Endothelial cell of umbilical vein (primary cell): Measurements from ENCODE around the gene KIAA1191. TPM values are rescaled to one million over a fixed set of nuclear protein-coding genes. Genes with fewer than 3 reads are reported as not detected.

Experiments used
- BruUV-seq: library from RNA; stranded (reverse); fragments of 400-500 nt; replicated peaks from 2 replicates; lab custom pipeline; 2021; lab: Mats Ljungman, UMichigan
- CTCF ChIA-PET: fragments of 300-600, 350-600 bp; sonication (Branson Sonifier 250); formaldehyde crosslinking; loops from one replicate; lab custom pipeline; 2021; ENCODE audit warnings: antibody characterized with exemption, inconsistent platforms; lab: Charles Lee
- POLR2A ChIA-PET: fragments of 300-600, 350-600 bp; sonication (Branson Sonifier 250); formaldehyde crosslinking; loops from one replicate; lab custom pipeline; 2021; ENCODE audit warnings: antibody characterized with exemption, inconsistent platforms; lab: Charles Lee
- DNase-seq: peaks from one replicate; pipeline ENCODE4 v3.0.0-alpha.2; 2011; ENCODE audit warnings: low read depth, low spot score
- FAIRE-seq: peaks from 2 replicates; lab custom pipeline; 2011; peaks lifted over from hg19 to GRCh38; lab: Jason Lieb, UNC
- H2AFZ ChIP-seq: 2 replicates; pipeline ENCODE4 v1.6.0; 2012; ENCODE audit warnings: low read depth, low read length, control low read depth, inconsistent platforms
- H3K27ac ChIP-seq: 2 replicates; pipeline ENCODE4 v1.5.1; 2011; ENCODE audit warnings: low read depth, mild to moderate bottlenecking, control low read depth, low read length, moderate library complexity; ENCODE audit not compliant: insufficient read depth
- H3K27me3 ChIP-seq, 2 experiments: 2 replicates each; pipeline versions ENCODE4 v1.6.0 to v1.6.1; 2011; ENCODE audit warnings: low read length in 2 of 2, mixed read lengths in 1 of 2; ENCODE audit not compliant: control insufficient read depth in 2 of 2, insufficient read depth in 2 of 2
- H3K36me3 ChIP-seq, 2 experiments: 2 replicates in 1 of 2; 3 replicates in 1 of 2; pipeline ENCODE4 v1.5.1; 2011; ENCODE audit warnings: low read length in 2 of 2, mild to moderate bottlenecking in 1 of 2, moderate library complexity in 1 of 2; ENCODE audit not compliant: control insufficient read depth in 2 of 2, insufficient read depth in 2 of 2; ENCODE audit errors: extremely low read depth in 1 of 2
- H3K4me1 ChIP-seq: 3 replicates; pipeline ENCODE4 v1.5.1; 2011; ENCODE audit warnings: mild to moderate bottlenecking, low read length; ENCODE audit not compliant: control insufficient read depth, insufficient read depth; ENCODE audit errors: extremely low read depth
- H3K4me2 ChIP-seq: 2 replicates; pipeline ENCODE4 v1.6.1; 2011; ENCODE audit warnings: low read length, control low read depth, mixed read lengths; ENCODE audit not compliant: insufficient read depth
- H3K4me3 ChIP-seq, 3 experiments: fragments of 200-600 bp in 1 of 3; sonication (generic), shearing (Covaris generic) in 1 of 3; replicated peaks in 1 of 3; 2 replicates each; pipeline ENCODE4 v1.5.1; 2011 to 2016; ENCODE audit warnings: control low read depth in 3 of 3, low read length in 3 of 3, mild to moderate bottlenecking in 2 of 3, inconsistent platforms in 1 of 3, low read depth in 1 of 3, moderate library complexity in 1 of 3; ENCODE audit not compliant: insufficient read depth in 1 of 3
- H3K79me2 ChIP-seq: 2 replicates; pipeline ENCODE4 v1.6.0; 2012; ENCODE audit warnings: low read length, inconsistent platforms; ENCODE audit not compliant: control insufficient read depth, insufficient read depth
- H3K9ac ChIP-seq: replicated peaks from 2 replicates; pipeline ENCODE3; 2011; ENCODE audit warnings: low read length, control low read depth; ENCODE audit not compliant: insufficient read depth; ENCODE audit errors: extremely low read depth
- H3K9me1 ChIP-seq: replicated peaks from 3 replicates; pipeline ENCODE4 v1.6.0; 2011; ENCODE audit warnings: mild to moderate bottlenecking, low read length; ENCODE audit not compliant: control insufficient read depth, insufficient read depth; ENCODE audit errors: extremely low read depth
- H3K9me3 ChIP-seq: replicated peaks from 2 replicates; pipeline ENCODE4 v1.5.1; 2012; ENCODE audit warnings: low read length, inconsistent platforms; ENCODE audit not compliant: control insufficient read depth, insufficient read depth
- H4K20me1 ChIP-seq: replicated peaks from 2 replicates; pipeline ENCODE3; 2011; ENCODE audit warnings: mild to moderate bottlenecking, low read length; ENCODE audit not compliant: control insufficient read depth, insufficient read depth; ENCODE audit errors: extremely low read depth
- CTCF ChIP-seq, 2 donors: IDR thresholded peaks; 1 replicate in 1 of 2; 2 replicates in 1 of 2; pipeline ENCODE4 v1.5.1; 2011; ENCODE audit warnings: low read length in 2 of 2, mild to moderate bottlenecking in 2 of 2, moderate library complexity in 2 of 2, control low read depth in 1 of 2, inconsistent platforms in 1 of 2, low read depth in 1 of 2; ENCODE audit not compliant: insufficient read depth in 1 of 2; ENCODE audit errors: extremely low read depth in 1 of 2
- GATA2 ChIP-seq: IDR thresholded peaks from 2 replicates; pipeline ENCODE4 v1.7.0; 2011; ENCODE audit warnings: low read depth, mild to moderate bottlenecking, moderate library complexity, mixed read lengths, low read length; ENCODE audit not compliant: insufficient read length, insufficient read depth
- JUN ChIP-seq: IDR thresholded peaks from 2 replicates; pipeline ENCODE4 v1.6.1; 2011; ENCODE audit warnings: borderline replicate concordance, low read depth; ENCODE audit not compliant: insufficient read length, insufficient read depth
- MAX ChIP-seq: IDR thresholded peaks from 2 replicates; pipeline ENCODE4 v1.6.1; 2011; ENCODE audit not compliant: insufficient read depth, insufficient read length
- POLR2A ChIP-seq: IDR thresholded peaks from 2 replicates; pipeline ENCODE4 v1.6.1; 2012; ENCODE audit warnings: low read depth, mild to moderate bottlenecking, control low read depth, low read length
- POLR2AphosphoS5 ChIP-seq: IDR thresholded peaks from 2 replicates; pipeline ENCODE4 v1.6.1; 2012; ENCODE audit warnings: low read depth, mild to moderate bottlenecking, control low read depth, low read length, moderate library complexity; ENCODE audit not compliant: insufficient read depth
- dilution Hi-C: fragments of 300-500 bp; cut with MboI; formaldehyde crosslinking; loops from one replicate; pipeline ENCODE4 v1.15.0; 2019; ENCODE audit warnings: low sequenced_read_pairs; ENCODE audit not compliant: extremely low pct_ligation_motif_present
- intact Hi-C: fragments of 100-400 bp; cut with micrococcal nuclease; formaldehyde crosslinking; loops from one replicate; pipeline ENCODE4 v1.10.0; 2022
- polyA plus RNA-seq, 4 experiments: library from polyadenylated mRNA; depleted of rRNA in 3 of 4; stranded (reverse) in 3 of 4; unstranded in 1 of 4; fragments of >200 nt; gene quantifications; 2 replicates each; pipeline versions ENCODE4 v1.2.1 to v1.2.3, GENCODE V29; 2011 to 2012; ENCODE audit warnings: missing spikeins in 1 of 4
- total RNA-seq: library from RNA; stranded (reverse); gene quantifications from 2 replicates; pipeline ENCODE4 v1.2.3, GENCODE V29; 2021

Gene KIAA1191
- total and polyA plus RNA-seq, 2 donors (not counting 3 experiments of a cell fraction or from before 2014, with no cell fraction given), result 114 to 116 TPM

GRCh38 chr5:176406436-176407052 lies 45.0 kb upstream of the KIAA1191 start:
- dilution Hi-C loops, result no loop called here
- H3K27ac ChIP-seq, result no peak overlapping the region
- no peaks in the 10 kb centered on the region for H4K20me1 ChIP-seq
- POLR2A ChIA-PET, result no interaction called here
- intact Hi-C loops, result no loop called here
- no peak overlapping the region for H3K4me2 ChIP-seq
- H3K4me1 ChIP-seq, result no peaks in the 10 kb centered on the region
- no peaks in the 10 kb centered on the region for H3K9me3 ChIP-seq
- no peak overlapping the region for H2AFZ ChIP-seq
- no peak for FAIRE-seq
- H3K9me1 ChIP-seq, result no peaks in the 10 kb centered on the region
- peaks cover 1% of the 10 kb centered on the region for H3K79me2 ChIP-seq
- no peak overlapping the region for H3K9ac ChIP-seq
- no peak for TF ChIP-seq CTCF (IDR thresholded peaks at IDR 0.05; ENCODE audit: extremely low read depth in 1 of 2, insufficient read depth in 1 of 2, low read depth in 1 of 2, low read length in 2 of 2)
- no peak for TF ChIP-seq MAX
- no peak for TF ChIP-seq POLR2A
- no peak for TF ChIP-seq JUN
- TF ChIP-seq GATA2, result no peak
- TF ChIP-seq POLR2AphosphoS5, result no peak
- no peak for DNase-seq
- peaks cover 3 to 13% of the 10 kb centered on the region in 2 experiments for H3K36me3 ChIP-seq
- no TSS peak for BruUV-seq
- H3K27me3 ChIP-seq, result no peaks in the 10 kb centered on the region
- CTCF ChIA-PET, result interaction anchor here (1.6 kb wide), 1 partner anchor 136 kb away, joined by 3 read pairs; no protein-coding TSS in a partner anchor
- H3K4me3 ChIP-seq, result no peak overlapping the region
